Loucy (cell line): ENCODE results near the gene RND3.

Experiments
- H2AFZ ChIP-seq: fragments of 200-600 bp; sonication (generic); 2 replicates; pipeline ENCODE4 v1.6.0; 2016; ENCODE audit warnings: antibody characterized with exemption, mild to moderate bottlenecking, low read length, moderate library complexity
- H3F3A ChIP-seq: fragments of 200-600 bp; 2 replicates; pipeline ENCODE4 v1.6.0; 2016; ENCODE audit warnings: antibody characterized with exemption, low read depth, mild to moderate bottlenecking
- H3K27me3 ChIP-seq: fragments of 200-600 bp; sonication (generic); 2 replicates; pipeline ENCODE4 v1.6.1; 2014; ENCODE audit warnings: low read length, mild to moderate bottlenecking; ENCODE audit not compliant: insufficient read depth, poor library complexity, severe bottlenecking
- H3K36me3 ChIP-seq: fragments of 200-600 bp; sonication (generic); 2 replicates; pipeline ENCODE4 v1.6.1; 2016; ENCODE audit warnings: low read length; ENCODE audit not compliant: insufficient read depth
- H3K4me1 ChIP-seq: fragments of 200-600 bp; sonication (generic); 2 replicates; pipeline ENCODE4 v1.5.1; 2014; ENCODE audit warnings: low read length, mild to moderate bottlenecking; ENCODE audit not compliant: insufficient read depth, poor library complexity, severe bottlenecking
- H3K4me2 ChIP-seq: fragments of 200-600 bp; sonication (generic); 2 replicates; pipeline ENCODE4 v1.6.0; 2014; ENCODE audit warnings: antibody characterized with exemption, low read length, low read depth, mild to moderate bottlenecking; ENCODE audit not compliant: poor library complexity, severe bottlenecking
- H3K4me3 ChIP-seq: fragments of 200-600 bp; sonication (generic); 2 replicates; pipeline ENCODE4 v1.5.1; 2014; ENCODE audit warnings: low read length, mild to moderate bottlenecking, mixed read lengths; ENCODE audit not compliant: poor library complexity, severe bottlenecking
- H3K79me2 ChIP-seq: fragments of 200-600 bp; sonication (generic); 2 replicates; pipeline ENCODE4 v1.6.1; 2014; ENCODE audit warnings: low read length; ENCODE audit not compliant: insufficient read depth
- H3K9ac ChIP-seq: fragments of 200-600 bp; sonication (generic); 2 replicates; pipeline ENCODE4 v1.6.0; 2014; ENCODE audit warnings: mild to moderate bottlenecking, low read depth, low read length, moderate library complexity; ENCODE audit not compliant: poor library complexity, severe bottlenecking
- H3K9me2 ChIP-seq: fragments of 200-600 bp; sonication (generic); replicated peaks from 2 replicates; pipeline ENCODE4 v1.6.1; 2016; ENCODE audit warnings: low read depth, low read length, mixed read lengths
- H3K9me3 ChIP-seq: fragments of 200-600 bp; sonication (generic); 2 replicates; pipeline ENCODE4 v1.6.1; 2014; ENCODE audit warnings: mild to moderate bottlenecking, antibody characterized with exemption, low read length, low read depth; ENCODE audit not compliant: insufficient read depth
- H4K20me1 ChIP-seq: fragments of 200-600 bp; sonication (generic); 2 replicates; pipeline ENCODE4 v1.6.0; 2014; ENCODE audit warnings: antibody characterized with exemption, low read length, mild to moderate bottlenecking; ENCODE audit not compliant: insufficient read depth, poor library complexity, severe bottlenecking
- CTCF ChIP-seq: fragments of 200-600 bp; sonication (generic); conservative IDR thresholded peaks from 2 replicates; pipeline ENCODE4 v1.5.1; 2014; ENCODE audit warnings: mild to moderate bottlenecking, antibody characterized with exemption, low read length
- EZH2phosphoT487 ChIP-seq: fragments of 200-600 bp; IDR thresholded peaks from 2 replicates; pipeline ENCODE4 v1.6.1; 2018; ENCODE audit warnings: antibody characterized with exemption, mild to moderate bottlenecking, moderate library complexity, borderline replicate concordance

RND3 gene

GRCh38 chr2:150522269-150522668 lies 34.8 kb upstream of the RND3 start:
- Histone ChIP-seq H3K4me2 (no peak overlapping the region), H3K4me3 (no peak overlapping the region), H3F3A (no peaks in the 10 kb centered on the region), H3K27me3 (no peaks in the 10 kb centered on the region), H3K9ac (no peak overlapping the region), H2AFZ (no peak overlapping the region), H3K36me3 (no peaks in the 10 kb centered on the region), H4K20me1 (no peaks in the 10 kb centered on the region), H3K79me2 (no peaks in the 10 kb centered on the region), H3K9me2 (no peaks in the 10 kb centered on the region), H3K4me1 (no peaks in the 10 kb centered on the region), H3K9me3 (no peaks in the 10 kb centered on the region)
- no peak for TF ChIP-seq EZH2phosphoT487
- TF ChIP-seq CTCF = no peak

GRCh38 chr2:150520887-150521664 lies 33.6 kb upstream of the RND3 start:
- Histone ChIP-seq H3K27me3 (no peaks in the 10 kb centered on the region), H3K4me3 (no peak overlapping the region), H3K79me2 (no peaks in the 10 kb centered on the region), H3F3A (no peaks in the 10 kb centered on the region), H3K9ac (no peak overlapping the region), H3K9me2 (no peaks in the 10 kb centered on the region), H3K4me2 (no peak overlapping the region), H3K36me3 (no peaks in the 10 kb centered on the region), H4K20me1 (no peaks in the 10 kb centered on the region), H3K9me3 (no peaks in the 10 kb centered on the region), H3K4me1 (no peaks in the 10 kb centered on the region), H2AFZ (no peak overlapping the region)
- no peak for TF ChIP-seq EZH2phosphoT487

- Histone ChIP-seq H3K9ac (no peak overlapping the region), H3K27me3 (no peaks in the 10 kb centered on the region), H3K4me2 (no peak overlapping the region), H3K9me3 (no peaks in the 10 kb centered on the region), H3K79me2 (no peaks in the 10 kb centered on the region), H4K20me1 (no peaks in the 10 kb centered on the region), H3K9me2 (no peaks in the 10 kb centered on the region), H3K4me3 (no peak overlapping the region), H2AFZ (no peak overlapping the region), H3K4me1 (no peaks in the 10 kb centered on the region), H3F3A (no peaks in the 10 kb centered on the region), H3K36me3 (no peaks in the 10 kb centered on the region)
- TF ChIP-seq CTCF = no peak
- no peak for TF ChIP-seq EZH2phosphoT487
These were observed 32.6 kb upstream of the RND3 start for GRCh38 chr2:150520033-150520432.
